Keratinocyte (primary cell): ENCODE measurements around the gene NCLN. TPM values are rescaled to one million over a fixed set of nuclear protein-coding genes. Genes with fewer than 3 reads are reported as not detected.

ENCODE experiments used
- DNase-seq: peaks from one replicate; pipeline ENCODE4 v3.0.0-alpha.2; 2011; ENCODE audit warnings: low read depth, missing footprints, low spot score
- FAIRE-seq: peaks from 2 replicates; lab custom pipeline; 2011; peaks lifted over from hg19 to GRCh38; lab: Jason Lieb, UNC
- H2AFZ ChIP-seq: 2 replicates; pipeline ENCODE4 v1.6.0; 2012; ENCODE audit warnings: low read length, control low read depth, inconsistent platforms; ENCODE audit not compliant: control insufficient read depth
- H3K27ac ChIP-seq: 2 replicates; pipeline ENCODE4 v1.5.1; 2011; ENCODE audit warnings: low read length; ENCODE audit not compliant: control insufficient read depth, insufficient read depth
- H3K27me3 ChIP-seq: 3 replicates; pipeline ENCODE4 v1.6.0; 2011; ENCODE audit warnings: low read length; ENCODE audit not compliant: control insufficient read depth, insufficient read depth; ENCODE audit errors: extremely low read depth
- H3K36me3 ChIP-seq, 2 experiments: 2 replicates in 1 of 2; 3 replicates in 1 of 2; pipeline ENCODE4 v1.5.1; 2011; ENCODE audit warnings: low read length in 2 of 2, mild to moderate bottlenecking in 1 of 2; ENCODE audit not compliant: control insufficient read depth in 2 of 2, insufficient read depth in 2 of 2; ENCODE audit errors: extremely low read depth in 1 of 2
- H3K4me1 ChIP-seq: 3 replicates; pipeline ENCODE4 v1.5.1; 2011; ENCODE audit warnings: low read length; ENCODE audit not compliant: control insufficient read depth, insufficient read depth; ENCODE audit errors: extremely low read depth
- H3K4me2 ChIP-seq: 3 replicates; pipeline ENCODE4 v1.6.0; 2011; ENCODE audit warnings: low read depth, low read length; ENCODE audit not compliant: control insufficient read depth, insufficient read depth; ENCODE audit errors: extremely low read depth
- H3K4me3 ChIP-seq, 3 experiments: fragments of 200-600 bp in 1 of 3; sonication (generic) in 1 of 3; 2 replicates in 2 of 3; 3 replicates in 1 of 3; pipeline ENCODE4 v1.5.1; 2011 to 2016; ENCODE audit warnings: low read length in 3 of 3, mild to moderate bottlenecking in 3 of 3, control low read depth in 2 of 3, inconsistent platforms in 1 of 3, low read depth in 1 of 3, mixed read lengths in 1 of 3, mixed run types in 1 of 3, moderate library complexity in 1 of 3; ENCODE audit not compliant: control insufficient read depth in 2 of 3, insufficient read depth in 2 of 3; ENCODE audit errors: extremely low read depth in 1 of 3
- H3K79me2 ChIP-seq: 2 replicates; pipeline ENCODE4 v1.6.0; 2012; ENCODE audit warnings: low read length; ENCODE audit not compliant: control insufficient read depth, insufficient read depth
- H3K9ac ChIP-seq: 3 replicates; pipeline ENCODE4 v1.6.0; 2011; ENCODE audit warnings: low read length; ENCODE audit not compliant: control insufficient read depth, insufficient read depth; ENCODE audit errors: extremely low read depth
- H3K9me1 ChIP-seq: 3 replicates; pipeline ENCODE4 v1.6.0; 2011; ENCODE audit warnings: low read length; ENCODE audit not compliant: control insufficient read depth, insufficient read depth; ENCODE audit errors: extremely low read depth
- H3K9me3 ChIP-seq: 2 replicates; pipeline ENCODE4 v1.5.1; 2012; ENCODE audit warnings: low read depth, low read length; ENCODE audit not compliant: control insufficient read depth
- H4K20me1 ChIP-seq: 3 replicates; pipeline ENCODE4 v1.6.0; 2011; ENCODE audit warnings: low read length; ENCODE audit not compliant: control insufficient read depth, insufficient read depth; ENCODE audit errors: extremely low read depth
- EZH2 ChIP-seq: IDR thresholded peaks from one replicate; pipeline ENCODE4 v1.6.1; 2012; ENCODE audit warnings: inconsistent platforms, mild to moderate bottlenecking, low read length, moderate library complexity
- dilution Hi-C: fragments of 300-500 bp; cut with MboI; formaldehyde crosslinking; loops from one replicate; pipeline ENCODE4 v1.7.0; 2020; ENCODE audit warnings: low sequenced_read_pairs; ENCODE audit not compliant: extremely low pct_ligation_motif_present
- polyA plus RNA-seq, 5 experiments: library from polyadenylated mRNA; depleted of rRNA in 3 of 5; stranded (reverse) in 3 of 5; stranded (forward) in 1 of 5; unstranded in 1 of 5; fragments of >200 nt; gene quantifications; 1 replicate in 1 of 5; 2 replicates in 3 of 5; 3 replicates in 1 of 5; pipeline versions ENCODE4 v1.2.1 to v1.2.3, GENCODE V29; 2011 to 2012; ENCODE audit warnings: missing spikeins in 2 of 5, low read depth in 1 of 5, low replicate concordance in 1 of 5
- TF ChIP-seq, protein P1 (sequence below), 3 experiments: IDR thresholded peaks in 1 of 3; conservative IDR thresholded peaks in 1 of 3; optimal IDR thresholded peaks in 1 of 3; 2 replicates in 2 of 3; 3 replicates in 1 of 3; pipeline versions ENCODE3 to v1.5.1; 2011; ENCODE audit warnings: low read length in 3 of 3, mild to moderate bottlenecking in 3 of 3, moderate library complexity in 2 of 3, control low read depth in 1 of 3, inconsistent platforms in 1 of 3; ENCODE audit not compliant: insufficient read depth in 2 of 3; ENCODE audit errors: extremely low read depth in 1 of 3

The NCLN gene
- polyA plus RNA-seq, 1 donor (not counting 4 experiments of a cell fraction or from before 2014, with no cell fraction given) = 40.5 TPM

DNA sequence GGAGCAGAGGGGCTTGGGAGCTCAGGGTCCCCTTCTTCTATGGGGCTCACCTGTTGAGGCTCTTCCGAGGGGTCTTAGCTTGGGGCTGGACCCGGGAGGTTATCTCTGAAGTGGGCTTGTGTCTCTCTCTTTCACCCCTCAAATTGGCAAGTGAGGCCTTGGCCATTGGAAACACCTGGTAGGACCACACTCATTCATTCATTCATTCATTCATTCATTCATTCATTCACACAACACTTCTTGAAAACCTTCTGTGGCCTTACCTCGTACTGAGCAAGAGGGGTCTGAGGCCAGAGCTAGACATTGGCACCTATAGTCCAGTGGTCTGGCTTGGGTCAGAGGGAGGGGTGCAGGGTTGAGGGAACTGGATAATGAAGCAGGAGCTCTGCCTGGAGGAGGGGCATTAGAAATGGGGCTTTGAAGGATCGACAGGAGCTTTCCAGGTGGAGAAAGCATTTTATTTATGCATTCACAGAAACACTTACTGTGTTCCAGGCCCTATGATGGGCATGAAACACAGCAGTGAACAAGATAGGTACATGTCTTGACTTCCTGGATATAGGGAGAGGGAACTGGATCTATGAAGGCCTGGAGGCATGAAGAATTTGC, 44.3 kb downstream of the NCLN start:
- H3K4me1 ChIP-seq = no peaks in the 10 kb centered on the region
- dilution Hi-C loops = no loop called here

DNA sequence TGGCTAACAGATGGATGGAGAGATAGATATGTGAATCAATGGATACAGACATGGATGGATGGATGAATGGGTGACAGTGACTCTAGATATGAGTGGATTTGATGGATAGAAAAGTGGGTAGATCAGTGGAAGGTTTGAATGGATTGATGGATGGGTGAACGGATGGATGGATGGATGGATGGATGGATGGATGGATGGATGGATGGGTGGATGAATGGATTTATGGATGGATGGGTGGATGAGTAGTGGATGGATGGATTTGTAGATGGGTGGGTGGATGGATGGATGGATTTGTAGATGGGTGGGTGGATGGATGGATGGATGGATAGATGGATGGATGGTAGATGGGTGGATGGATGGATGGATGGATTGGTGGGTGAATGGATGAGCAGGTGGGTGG, 45.6 kb downstream of the NCLN start:
- no peak overlapping the region for H2AFZ ChIP-seq
- dilution Hi-C loops = no loop called here
- H3K9ac ChIP-seq = no peak overlapping the region
- no peaks in the 10 kb centered on the region for H3K9me3 ChIP-seq
- no peak overlapping the region for H3K27ac ChIP-seq
- no peak overlapping the region for H3K4me3 ChIP-seq
- no peaks in the 10 kb centered on the region for H3K4me1 ChIP-seq
- no peaks in the 10 kb centered on the region for H3K79me2 ChIP-seq
- FAIRE-seq (no peak), DNase-seq (no peak)
- H4K20me1 ChIP-seq = peaks cover 3% of the 10 kb centered on the region
- TF ChIP-seq EZH2 = no peak
- TF ChIP-seq, protein P1, sequence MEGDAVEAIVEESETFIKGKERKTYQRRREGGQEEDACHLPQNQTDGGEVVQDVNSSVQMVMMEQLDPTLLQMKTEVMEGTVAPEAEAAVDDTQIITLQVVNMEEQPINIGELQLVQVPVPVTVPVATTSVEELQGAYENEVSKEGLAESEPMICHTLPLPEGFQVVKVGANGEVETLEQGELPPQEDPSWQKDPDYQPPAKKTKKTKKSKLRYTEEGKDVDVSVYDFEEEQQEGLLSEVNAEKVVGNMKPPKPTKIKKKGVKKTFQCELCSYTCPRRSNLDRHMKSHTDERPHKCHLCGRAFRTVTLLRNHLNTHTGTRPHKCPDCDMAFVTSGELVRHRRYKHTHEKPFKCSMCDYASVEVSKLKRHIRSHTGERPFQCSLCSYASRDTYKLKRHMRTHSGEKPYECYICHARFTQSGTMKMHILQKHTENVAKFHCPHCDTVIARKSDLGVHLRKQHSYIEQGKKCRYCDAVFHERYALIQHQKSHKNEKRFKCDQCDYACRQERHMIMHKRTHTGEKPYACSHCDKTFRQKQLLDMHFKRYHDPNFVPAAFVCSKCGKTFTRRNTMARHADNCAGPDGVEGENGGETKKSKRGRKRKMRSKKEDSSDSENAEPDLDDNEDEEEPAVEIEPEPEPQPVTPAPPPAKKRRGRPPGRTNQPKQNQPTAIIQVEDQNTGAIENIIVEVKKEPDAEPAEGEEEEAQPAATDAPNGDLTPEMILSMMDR (optimal IDR thresholded peaks at IDR 0.05 in 1 of 3, IDR thresholded peaks at IDR 0.05 in 1 of 3, conservative IDR thresholded peaks at IDR 0.05 in 1 of 3; ENCODE audit: extremely low read depth in 1 of 3, insufficient read depth in 2 of 3, low read length in 3 of 3) = no peak
- H3K27me3 ChIP-seq = peaks cover 43% of the 10 kb centered on the region
- no peak overlapping the region for H3K4me2 ChIP-seq
- H3K36me3 ChIP-seq = no peaks in the 10 kb centered on the region
- no peaks in the 10 kb centered on the region for H3K9me1 ChIP-seq

More for the DNA sequence above, 44.3 kb downstream of the NCLN start:
- Histone ChIP-seq H3K9ac (no peak overlapping the region), H3K36me3 (no peaks in the 10 kb centered on the region), H3K79me2 (no peaks in the 10 kb centered on the region), H3K4me2 (no peak overlapping the region), H3K9me3 (no peaks in the 10 kb centered on the region), H3K27ac (no peak overlapping the region), H3K27me3 (peaks cover 53% of the 10 kb centered on the region), H3K9me1 (no peaks in the 10 kb centered on the region), H3K4me3 (no peak overlapping the region), H2AFZ (no peak overlapping the region), H4K20me1 (peaks cover 3% of the 10 kb centered on the region)
- FAIRE-seq (no peak), DNase-seq (no peak)
- TF ChIP-seq, protein P1 (optimal IDR thresholded peaks at IDR 0.05 in 1 of 3, IDR thresholded peaks at IDR 0.05 in 1 of 3, conservative IDR thresholded peaks at IDR 0.05 in 1 of 3; ENCODE audit: extremely low read depth in 1 of 3, insufficient read depth in 2 of 3, low read length in 3 of 3) = no peak
- TF ChIP-seq EZH2 = no peak
